GM19438 (cell line): ENCODE results near the gene PCSK7.

ENCODE experiments used
- ATAC-seq: cut with Tn5 transposase; IDR thresholded peaks from one replicate; pipeline ENCODE4 v1.9.1; 2021; ENCODE audit warnings: low read depth; ENCODE audit not compliant: unreplicated experiment

PCSK7 gene

DNA sequence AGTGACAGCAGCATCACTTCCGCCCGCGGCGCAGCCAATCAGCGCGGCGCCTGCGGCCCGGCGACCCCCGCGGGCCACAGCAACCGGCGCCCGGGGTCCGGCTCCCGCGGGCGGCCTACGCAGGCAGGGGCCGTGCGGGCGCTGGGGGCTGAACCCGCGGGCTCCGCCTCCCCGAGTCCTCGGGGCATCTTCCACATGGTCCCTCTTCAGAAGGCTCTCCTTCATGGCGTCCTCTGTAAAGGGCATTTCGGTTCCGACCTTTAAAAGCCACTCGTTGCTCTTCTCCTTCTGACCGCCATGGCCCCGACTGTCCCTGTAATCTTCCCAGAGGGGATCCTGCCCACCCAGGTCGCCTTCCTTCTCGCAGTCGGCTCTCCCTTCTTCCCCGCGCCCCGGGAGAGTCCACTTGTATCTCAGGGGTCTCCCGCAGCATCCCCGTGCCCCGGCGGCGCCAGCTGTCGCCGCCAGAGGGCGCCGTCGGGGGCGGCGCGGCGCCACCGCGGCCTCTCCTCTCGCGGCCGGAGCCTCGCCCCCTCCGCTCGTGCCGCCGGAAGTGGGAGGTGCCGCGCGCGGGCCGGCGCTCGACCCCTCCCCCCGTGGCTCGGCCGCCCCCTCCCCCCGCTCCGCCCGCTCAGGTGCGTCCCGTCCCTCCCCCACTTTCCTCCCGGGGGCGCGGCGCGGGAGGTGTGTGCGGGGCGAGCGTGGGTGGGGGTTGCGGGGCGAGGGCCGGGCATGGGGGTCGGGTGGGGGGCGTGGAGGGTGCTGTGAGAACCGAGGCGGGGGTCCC lies 412 bp upstream of the PCSK7 start, which contains the start of gene RNF214:
RNF214 (plus strand) TSS at position 580 of the 787 bp plus-strand sequence. CDS start 1,602 bp downstream, outside the sequence.
- peak; percentile 68 for ATAC-seq

DNA sequence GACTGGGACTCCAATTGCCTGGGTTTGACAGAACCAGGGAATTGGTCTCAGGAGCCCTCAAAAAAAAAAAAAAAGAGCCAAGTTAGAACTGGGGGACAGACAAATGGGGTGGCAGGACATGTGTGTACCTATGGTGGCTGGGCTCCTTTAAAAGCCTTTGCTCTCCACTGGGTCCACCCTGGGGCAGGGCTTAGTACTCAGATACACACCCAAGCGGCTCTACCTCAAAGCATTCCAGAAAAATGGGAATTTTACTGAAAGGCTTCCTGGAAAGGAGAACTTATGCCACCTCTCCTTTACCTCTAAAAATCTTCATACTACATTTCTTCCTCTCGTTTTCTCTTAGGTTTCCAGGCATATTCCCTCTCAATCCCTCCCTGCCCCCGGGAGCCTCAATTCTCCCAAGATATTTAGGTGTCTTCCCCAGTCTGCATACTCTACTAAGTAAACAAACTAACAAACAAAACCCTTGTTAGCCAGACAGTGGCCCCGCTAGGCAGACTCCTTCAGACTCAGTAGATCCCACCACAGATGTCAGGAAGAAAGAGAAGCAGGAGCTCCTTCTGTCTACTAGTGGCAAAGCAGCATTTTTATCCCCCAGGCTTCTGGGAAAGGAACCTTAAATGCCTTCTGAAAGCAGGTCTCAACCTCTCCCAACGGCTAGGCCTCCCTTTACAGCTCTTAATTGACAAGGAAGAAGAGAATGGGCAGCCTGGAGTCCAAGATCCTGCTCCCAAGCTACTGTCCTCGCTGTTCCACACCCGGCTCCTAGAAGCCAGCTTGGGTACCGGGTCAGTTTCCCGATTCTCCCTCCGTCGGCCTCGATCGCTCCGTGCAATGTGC lies 653 bp downstream of the PCSK7 start:
- no peak for ATAC-seq

DNA sequence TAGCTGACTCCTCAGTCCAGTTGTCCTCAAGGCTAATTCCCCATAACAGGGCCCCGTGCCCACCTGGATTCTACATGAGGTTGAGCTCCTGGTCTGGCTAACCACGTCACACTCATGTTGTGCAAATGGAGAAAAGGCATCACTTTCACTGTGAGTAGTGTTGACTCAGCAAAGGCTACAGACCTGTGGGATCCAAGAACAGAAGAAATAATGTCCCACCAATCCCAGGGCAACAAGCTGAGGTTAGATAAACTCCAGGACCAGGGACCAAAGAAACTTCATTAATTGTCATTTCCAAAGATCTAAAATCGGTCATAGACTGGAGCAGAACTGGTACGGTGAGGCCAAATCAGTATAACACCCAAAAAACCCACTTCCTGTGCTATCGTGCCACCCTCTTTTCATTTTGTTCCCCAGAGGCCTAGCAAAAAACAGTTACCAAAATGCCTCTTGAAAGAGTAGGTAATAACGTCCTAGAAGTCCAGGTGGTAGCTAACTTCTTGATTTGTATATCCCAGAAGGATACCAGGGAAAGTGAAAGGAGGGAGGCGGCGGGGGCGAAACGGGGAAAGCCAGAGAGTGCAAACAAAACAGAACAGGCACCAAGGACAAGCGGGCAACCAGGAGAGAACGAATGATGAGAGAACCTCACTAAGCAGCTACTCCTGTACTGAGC lies 1.4 kb downstream of the PCSK7 start:
- ATAC-seq, result no peak

DNA sequence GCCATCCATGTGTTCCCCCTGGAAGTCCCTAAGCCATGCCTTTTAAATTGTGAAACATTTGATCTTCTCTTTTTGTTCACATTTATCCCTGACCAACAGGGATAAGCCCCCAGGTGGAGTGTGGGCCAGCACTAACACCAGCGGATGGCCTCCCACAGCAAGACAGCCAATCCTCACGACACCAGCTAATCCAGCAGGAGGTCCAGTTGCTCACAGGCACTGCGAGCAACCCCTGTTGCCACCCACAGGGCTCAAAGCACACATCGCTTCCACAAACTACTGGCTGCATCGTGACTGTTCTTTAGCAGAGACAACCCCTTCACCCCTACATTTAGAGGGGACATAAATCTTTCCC lies 2.0 kb downstream of the PCSK7 start:
- ATAC-seq, result no peak

DNA sequence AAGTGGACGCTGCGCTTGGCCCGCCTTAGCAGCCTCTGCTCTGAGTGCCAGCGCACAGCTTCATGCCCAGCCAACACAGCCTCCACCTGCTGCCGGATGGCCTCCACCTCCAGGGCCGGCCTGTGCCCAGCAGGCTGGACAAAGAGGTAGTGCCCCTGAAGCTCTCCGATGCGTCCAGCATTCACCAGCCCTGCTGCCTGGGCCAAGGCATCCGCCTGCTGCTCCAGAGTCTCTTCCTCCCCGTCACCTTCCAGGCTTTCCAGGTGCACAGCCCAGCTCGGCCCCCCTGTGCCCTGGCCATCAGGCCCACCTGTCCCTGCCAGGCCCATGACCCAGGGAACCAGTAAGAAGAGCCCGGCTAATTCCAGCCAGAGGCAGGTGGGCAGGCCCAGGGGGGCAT lies 2.5 kb downstream of the PCSK7 start:
- no peak for ATAC-seq

DNA sequence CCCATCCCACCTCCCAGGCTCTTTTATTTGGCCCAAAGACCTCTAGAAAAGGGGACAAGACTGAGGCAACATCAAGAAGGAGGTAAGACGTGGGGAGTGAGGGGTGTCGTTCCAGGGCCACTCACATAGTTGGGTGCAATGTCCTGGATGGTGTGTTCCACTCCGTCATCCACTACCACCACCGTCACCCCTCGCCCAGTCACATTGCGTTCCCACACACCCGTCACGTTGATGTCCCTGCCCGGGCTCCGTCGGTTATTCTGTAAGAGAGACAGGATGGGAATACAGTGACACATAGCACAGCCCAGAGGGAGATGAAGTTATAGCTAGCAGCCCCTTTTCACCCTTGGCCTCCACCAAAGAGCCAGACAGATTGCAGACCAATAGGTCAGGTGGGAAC lies 3.8 kb downstream of the PCSK7 start:
- ATAC-seq, result no peak

DNA sequence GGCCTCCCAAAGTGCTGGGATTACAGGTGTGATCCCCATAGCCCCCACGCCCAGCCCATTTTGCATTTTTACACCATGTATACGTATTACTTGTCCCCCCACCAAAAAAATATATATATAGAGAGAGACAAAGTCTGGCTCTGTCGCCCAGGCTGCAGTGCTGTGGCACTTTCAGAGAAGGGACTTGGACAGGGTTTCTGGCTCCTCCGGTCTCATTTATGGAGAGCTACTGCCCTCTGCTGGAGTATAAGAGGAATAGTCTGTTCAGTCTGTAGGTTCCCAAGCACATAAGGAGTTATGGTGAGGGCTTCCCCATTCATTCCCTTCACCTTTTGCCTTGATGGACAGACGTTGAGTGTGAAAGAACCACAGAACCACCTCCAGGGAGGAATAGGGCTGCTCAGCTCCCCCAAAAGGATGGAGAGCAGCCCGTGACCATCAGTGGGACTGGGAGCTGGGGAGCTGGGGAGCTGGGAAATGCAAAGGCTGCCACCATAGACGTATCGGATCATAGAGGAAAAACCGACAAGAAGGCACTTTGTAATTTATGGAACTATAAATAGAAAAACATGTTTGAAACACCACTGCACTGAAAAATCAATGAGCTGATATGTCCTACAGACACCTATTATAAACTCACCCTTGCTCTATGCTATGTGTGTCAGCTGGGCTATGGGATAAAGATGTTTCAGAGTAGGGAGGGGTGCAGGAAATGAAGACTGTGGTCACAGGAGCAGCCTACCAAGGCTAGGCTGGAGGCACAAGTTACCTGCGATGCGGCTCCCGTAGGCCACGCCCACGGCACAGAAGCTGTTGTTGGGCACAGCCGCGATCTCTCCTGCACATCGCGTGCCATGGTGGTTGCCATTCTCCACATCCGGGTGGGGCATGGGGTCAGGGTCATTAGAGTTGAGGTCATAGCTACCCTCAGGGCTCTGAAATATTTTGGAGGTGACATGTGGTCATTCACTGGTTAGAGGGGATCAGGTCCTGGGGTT lies 5.2 kb downstream of the PCSK7 start:
- no peak for ATAC-seq

DNA sequence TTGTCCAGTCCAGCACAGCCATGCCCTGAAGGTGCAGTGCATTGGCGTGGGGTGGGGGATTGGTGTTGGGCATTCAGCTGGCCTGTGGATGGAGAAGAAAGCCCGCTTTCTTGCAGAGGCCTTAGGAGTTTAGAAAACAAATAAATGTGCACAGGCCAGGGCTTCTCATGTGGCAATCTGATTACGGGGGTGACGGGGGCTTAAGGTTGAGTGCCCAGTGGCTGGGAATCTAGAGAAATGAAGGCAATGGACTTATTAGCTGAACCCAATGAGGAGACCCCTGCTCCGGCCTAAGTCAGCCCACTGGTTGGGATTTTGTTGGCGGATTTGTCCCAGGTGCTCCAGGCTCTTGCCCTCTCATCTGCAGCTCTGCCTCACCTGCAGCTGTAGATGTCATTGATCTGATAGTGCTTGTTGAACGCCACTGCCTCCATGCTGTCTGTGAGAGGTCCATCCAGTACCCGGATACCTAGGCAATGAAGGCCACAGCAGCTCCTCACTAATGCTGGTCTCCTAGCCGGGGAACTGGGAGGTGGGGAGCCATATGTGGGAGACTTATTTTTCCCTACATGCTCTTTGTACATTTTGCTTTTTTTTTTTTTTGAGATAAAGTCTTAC lies 6.2 kb downstream of the PCSK7 start:
- ATAC-seq, result no peak

DNA sequence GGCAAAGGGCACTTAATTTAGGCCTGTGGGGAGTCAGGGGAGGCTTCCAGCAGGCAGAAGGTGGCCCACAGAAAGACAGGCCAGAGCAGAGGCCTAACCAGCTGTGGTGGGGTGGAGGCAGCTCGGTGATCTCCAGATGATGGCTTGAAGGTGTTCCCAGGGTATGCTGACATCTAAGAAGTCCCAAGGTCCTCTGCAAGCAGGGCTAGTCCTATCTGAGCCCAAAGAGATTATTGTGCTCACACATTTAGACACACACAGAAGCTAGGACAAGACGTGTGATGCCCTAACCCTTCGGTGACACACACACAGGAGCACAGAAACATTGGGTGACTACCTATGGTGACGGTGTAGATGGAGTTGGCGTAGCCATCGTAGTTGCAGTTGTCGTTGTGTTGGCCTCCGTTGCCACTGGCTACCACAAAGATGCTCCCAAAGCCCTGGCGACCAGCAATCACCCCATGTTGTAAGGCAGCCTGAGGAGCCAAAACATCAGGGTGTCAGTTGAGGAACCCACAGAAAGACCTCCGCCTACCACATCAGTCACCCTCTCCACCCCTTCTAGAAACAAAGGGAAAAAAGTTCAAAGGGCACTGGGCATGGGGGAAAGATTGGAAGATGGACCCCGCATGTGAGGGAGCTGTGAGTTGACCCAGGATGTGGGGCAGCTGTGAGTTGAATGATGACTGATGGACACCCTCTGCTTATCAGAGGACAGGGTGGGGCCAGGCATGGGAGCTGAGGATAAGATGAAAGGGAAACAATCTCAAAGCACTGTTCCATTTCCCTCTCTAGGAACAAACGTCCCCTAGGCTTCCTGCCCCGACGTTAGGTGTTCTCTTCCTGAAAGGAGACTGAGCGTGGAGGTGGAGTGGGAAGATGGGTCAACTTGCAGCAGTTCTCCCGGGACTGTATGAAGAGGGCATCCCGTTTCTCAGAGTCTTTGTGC lies 7.9 kb downstream of the PCSK7 start:
- ATAC-seq, result no peak

DNA sequence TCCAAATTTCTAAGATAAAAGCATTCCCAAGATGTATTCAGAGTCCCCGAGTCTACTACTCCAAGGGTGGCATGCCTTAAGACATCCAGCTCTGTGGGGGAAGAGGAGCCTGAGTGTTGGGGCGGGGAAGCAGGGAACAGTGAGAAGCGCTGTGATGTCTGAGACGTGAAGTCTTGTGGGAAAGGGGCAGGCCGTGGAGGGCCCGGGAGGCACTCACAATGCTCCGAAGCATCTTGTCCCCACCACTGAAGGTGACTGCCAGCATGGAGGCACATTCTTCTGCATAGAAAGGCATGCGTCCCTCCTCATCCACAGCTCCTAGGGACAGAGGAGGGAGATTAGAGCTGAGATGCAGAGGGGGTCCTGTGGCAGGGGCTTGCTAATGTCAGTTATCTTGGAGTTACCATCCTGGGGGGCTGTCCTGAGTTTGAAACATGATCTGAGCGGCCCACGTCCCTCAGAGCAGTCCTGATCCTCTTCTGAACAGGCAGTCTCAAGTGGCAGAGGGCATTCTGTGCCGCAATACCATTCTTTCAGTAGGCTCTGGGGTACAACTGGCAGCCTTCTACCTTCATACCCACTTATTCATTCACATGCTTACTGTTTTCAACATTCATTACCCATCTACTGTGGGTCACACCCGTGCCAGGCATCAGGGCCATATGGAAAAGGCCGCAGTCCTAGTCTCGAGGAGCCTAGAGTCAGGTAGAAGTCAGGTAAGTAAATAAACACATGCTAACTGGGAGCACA lies 8.7 kb downstream of the PCSK7 start:
- no peak for ATAC-seq

DNA sequence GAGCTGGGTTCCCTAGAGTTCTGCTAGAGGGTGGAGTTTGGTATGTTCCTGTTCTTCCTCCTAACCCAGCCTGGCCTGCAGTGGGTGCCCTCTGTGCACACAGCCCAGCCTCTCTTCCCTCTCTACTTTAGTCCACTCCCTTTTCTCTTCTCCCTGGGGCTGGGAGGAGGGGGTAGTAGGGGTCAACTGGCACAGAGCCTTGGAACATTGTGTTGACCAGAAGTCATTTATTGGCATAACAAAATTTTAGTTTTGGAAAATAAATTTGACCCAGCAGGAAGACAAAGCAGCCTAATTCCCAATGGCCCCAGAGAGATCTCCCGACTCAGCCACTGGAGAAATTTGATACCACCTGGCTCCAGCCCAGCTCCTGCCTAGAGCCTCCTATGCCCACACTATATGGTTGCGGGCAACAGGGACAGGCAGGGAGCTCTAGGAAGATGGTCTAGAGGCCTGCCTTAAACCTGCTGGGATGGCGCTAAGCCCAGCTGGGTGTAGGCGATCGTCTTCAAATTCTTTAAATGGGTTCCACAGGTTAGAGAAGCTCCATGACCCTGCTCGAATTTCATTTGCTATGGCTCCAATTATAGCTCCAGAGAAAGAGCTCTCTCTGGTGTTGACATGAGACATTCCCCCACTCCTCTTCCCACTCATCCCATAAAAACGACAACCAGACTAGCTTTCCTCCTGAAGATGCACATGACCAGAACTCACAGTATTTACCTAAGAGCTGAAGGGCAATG lies 9.9 kb downstream of the PCSK7 start:
- ATAC-seq, result no peak

DNA sequence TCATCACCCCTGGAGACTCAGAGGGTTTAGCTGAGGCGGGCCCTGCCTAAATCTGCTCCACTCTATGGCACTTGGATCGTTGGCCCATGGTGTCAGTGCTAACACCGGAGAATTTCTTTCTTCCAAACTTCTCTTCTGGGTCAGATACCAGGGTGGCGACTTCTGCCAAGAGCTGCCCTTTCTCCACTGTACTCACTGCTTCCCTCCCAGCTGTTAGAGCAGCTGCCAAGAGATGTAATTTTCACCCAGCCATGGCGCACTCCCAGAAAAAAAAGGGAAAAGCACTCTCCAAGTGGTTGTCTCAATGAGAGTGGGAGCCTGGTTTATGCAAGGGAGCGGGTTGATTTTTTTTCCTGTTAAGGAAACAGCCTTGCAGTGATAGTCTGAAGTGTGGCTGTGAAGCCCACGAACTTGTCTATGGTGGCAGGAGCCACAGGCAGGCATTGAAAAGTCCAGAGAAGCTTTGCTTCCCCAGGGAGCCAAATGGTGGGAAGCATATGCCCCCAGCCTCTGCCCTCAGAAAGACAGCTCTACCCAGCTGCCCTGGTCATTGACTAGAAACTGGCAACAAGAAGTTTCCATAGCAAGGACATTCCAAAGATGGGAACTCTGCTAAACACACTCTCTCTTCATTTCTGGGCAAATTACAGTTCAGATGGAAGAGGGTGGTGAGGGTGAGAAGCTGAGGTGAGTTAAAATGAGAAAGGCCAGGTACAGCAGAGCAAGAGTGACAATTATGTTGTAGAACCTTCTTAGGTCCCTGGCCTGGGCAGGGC lies 10.7 kb downstream of the PCSK7 start:
- no peak for ATAC-seq

DNA sequence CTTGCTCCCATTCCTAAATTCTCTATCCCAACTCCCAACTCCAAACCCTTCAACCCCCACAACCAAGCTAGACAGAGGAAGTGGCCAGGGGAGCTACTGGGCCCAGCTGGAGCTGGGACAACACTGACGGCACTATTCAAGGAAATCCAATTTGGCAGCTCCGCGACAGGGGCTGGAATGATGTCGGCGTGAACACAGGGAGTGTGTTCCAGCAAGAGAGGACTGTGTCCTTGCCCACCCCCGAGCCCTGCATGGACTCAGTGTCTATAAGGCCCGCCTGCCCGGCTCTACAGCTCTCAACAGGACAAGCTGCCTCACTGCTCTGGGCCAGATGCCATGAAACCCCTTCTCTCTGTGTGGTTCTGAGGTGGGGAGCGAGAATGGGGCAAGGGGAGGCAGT lies 11.3 kb downstream of the PCSK7 start:
- no peak for ATAC-seq

DNA sequence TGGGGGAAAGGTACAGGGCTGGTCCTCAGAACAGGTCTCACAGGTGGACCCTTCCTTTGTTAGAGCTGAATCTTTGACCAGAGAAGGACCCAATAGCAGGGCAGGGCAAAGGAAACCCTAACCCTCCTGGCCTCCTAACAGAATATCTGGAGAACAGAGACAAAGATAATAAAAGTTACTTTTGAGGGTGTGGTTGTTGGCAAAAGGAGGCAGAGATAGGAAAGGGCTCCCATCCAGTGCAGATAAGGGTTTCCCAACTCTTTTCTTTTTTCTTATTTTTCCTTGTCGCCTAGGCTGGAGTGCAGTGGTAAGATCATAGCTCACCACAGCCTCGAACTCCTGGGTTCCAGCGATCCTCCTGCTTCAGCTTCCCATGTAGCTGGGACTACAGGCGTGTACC lies 11.9 kb downstream of the PCSK7 start:
- no peak for ATAC-seq

DNA sequence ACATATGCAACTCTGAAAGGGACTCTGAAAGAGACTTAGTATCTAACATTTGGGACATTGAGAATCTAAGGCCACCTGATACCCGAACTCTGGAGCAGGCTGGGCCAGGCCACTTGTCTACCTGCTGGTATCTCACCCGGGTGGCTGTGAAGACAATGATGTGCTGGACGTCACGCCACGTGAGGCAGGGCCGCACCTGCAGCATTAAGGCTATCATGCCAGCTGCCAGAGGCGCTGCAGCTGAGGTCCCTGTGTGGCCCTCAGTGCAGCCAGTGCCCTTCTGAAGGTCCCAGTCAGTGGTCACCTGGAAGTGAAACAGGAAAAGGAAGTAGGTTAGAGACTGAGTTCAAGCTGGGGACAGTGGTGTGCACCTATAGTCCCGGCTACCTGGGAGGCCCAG lies 12.4 kb downstream of the PCSK7 start:
- no peak for ATAC-seq

DNA sequence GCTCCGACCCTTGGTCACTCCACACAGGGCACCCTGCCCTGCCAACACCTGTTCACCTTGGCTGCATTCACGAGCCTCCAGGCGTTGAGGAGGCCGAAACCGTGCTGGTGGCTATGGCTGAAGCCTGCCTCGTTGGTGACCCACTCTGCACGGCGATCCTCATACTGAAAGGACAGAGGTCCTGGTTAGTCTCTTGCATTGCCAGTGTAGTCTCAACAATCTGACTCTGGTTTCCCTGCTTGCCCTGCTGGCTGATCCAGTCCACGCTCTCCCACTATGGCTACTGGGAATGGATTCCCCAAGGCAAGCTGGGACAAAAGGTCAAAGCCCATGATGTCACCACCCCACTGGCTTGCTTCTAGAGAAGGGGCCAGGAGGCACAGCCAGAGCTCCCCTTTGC lies 12.9 kb downstream of the PCSK7 start:
- no peak for ATAC-seq
